Peyer's patch (tissue), 4 donors: ENCODE data around the gene LDLRAD3. TPM values are rescaled to one million over a fixed set of nuclear protein-coding genes. Genes with fewer than 3 reads are reported as not detected.

ENCODE experiments used
- DNase-seq, 3 donors: peaks; one replicate each; pipeline ENCODE4 v3.0.0-alpha.2; 2017 to 2019
- H3K27ac ChIP-seq, 4 donors: fragments of 200-600 bp; sonication (generic); one replicate each; pipeline ENCODE4 v1.5.1; 2016 to 2019
- H3K27me3 ChIP-seq, 2 donors: fragments of 200-600 bp; sonication (generic); one replicate each; pipeline ENCODE4 v1.5.1; 2019
- H3K36me3 ChIP-seq, 3 donors: fragments of 200-600 bp; sonication (generic); one replicate each; pipeline ENCODE4 v1.5.1; 2016 to 2019
- H3K4me1 ChIP-seq, 4 donors: fragments of 200-600 bp; sonication (generic); one replicate each; pipeline ENCODE4 v1.5.1; 2016 to 2019
- H3K4me3 ChIP-seq, 4 donors: fragments of 200-600 bp; sonication (generic); 1 replicate in 3 of 4; 2 replicates in 1 of 4; pipeline ENCODE4 v1.5.1; 2016 to 2019; ENCODE audit warnings: mild to moderate bottlenecking in 1 of 4
- H3K9me3 ChIP-seq, 4 donors: fragments of 200-600 bp; sonication (generic); one replicate each; pipeline ENCODE4 v1.5.1; 2016 to 2019; ENCODE audit warnings: mild to moderate bottlenecking in 1 of 4
- CTCF ChIP-seq, 6 experiments: fragments of 450-650 bp in 4 of 6; fragments of 200-600 bp in 2 of 6; sonication (generic) in 1 of 6; IDR thresholded peaks; one replicate each; pipeline ENCODE4 v1.5.1; 2017 to 2019; ENCODE audit warnings: antibody characterized with exemption in 6 of 6, mild to moderate bottlenecking in 3 of 6, moderate library complexity in 1 of 6
- POLR2A ChIP-seq, 2 donors: fragments of 450-650 bp; IDR thresholded peaks; one replicate each; pipeline ENCODE4 v1.5.1; 2017; ENCODE audit warnings: antibody characterized with exemption in 2 of 2, mild to moderate bottlenecking in 2 of 2, moderate library complexity in 2 of 2
- total RNA-seq, 4 donors: library from RNA; depleted of rRNA; stranded (reverse); fragments of >200 nt; gene quantifications; one replicate each; pipeline ENCODE4 v1.1.0, GENCODE V29; 2016

Gene LDLRAD3
- total RNA-seq, 4 donors from 2014 or later, result 1.2 to 14.0 (median 4.8) TPM

- no peak for DNase-seq
- Histone ChIP-seq H3K27me3 (no peaks in the 10 kb centered on the region), H3K27ac (no peak overlapping the region), H3K4me3 (no peak overlapping the region), H3K36me3 (no peaks in the 10 kb centered on the region), H3K9me3 (no peaks in the 10 kb centered on the region), H3K4me1 (no peaks in the 10 kb centered on the region)
- TF ChIP-seq POLR2A (IDR thresholded peaks at IDR 0.05), result no peak
- no peak for TF ChIP-seq CTCF (IDR thresholded peaks at IDR 0.05)
Measured at GRCh38 chr11:36048496-36049247, 104.8 kb downstream of the LDLRAD3 start.

- no peak for DNase-seq
- no peaks in the 10 kb centered on the region for H3K36me3 ChIP-seq
- no peak overlapping the region for H3K27ac ChIP-seq
- H3K4me3 ChIP-seq, result no peak overlapping the region
- H3K27me3 ChIP-seq, result no peaks in the 10 kb centered on the region
- no peak for TF ChIP-seq POLR2A (IDR thresholded peaks at IDR 0.05)
- no peak for TF ChIP-seq CTCF (IDR thresholded peaks at IDR 0.05)
- H3K9me3 ChIP-seq, result no peaks in the 10 kb centered on the region
- H3K4me1 ChIP-seq, result no peaks in the 10 kb centered on the region
Measured at GRCh38 chr11:36051235-36052144, 107.6 kb downstream of the LDLRAD3 start.

GRCh38 chr11:36053281-36053680 lies 109.4 kb downstream of the LDLRAD3 start:
- Histone ChIP-seq H3K9me3 (no peaks in the 10 kb centered on the region), H3K36me3 (no peaks in the 10 kb centered on the region), H3K4me3 (no peak overlapping the region), H3K27me3 (no peaks in the 10 kb centered on the region), H3K4me1 (no peaks in the 10 kb centered on the region), H3K27ac (no peak overlapping the region)
- no peak for DNase-seq
- TF ChIP-seq POLR2A (IDR thresholded peaks at IDR 0.05), result no peak
- no peak for TF ChIP-seq CTCF (IDR thresholded peaks at IDR 0.05)

GRCh38 chr11:36053862-36054261 lies 110.0 kb downstream of the LDLRAD3 start:
- Histone ChIP-seq H3K9me3 (no peaks in the 10 kb centered on the region), H3K4me3 (no peak overlapping the region), H3K27me3 (no peaks in the 10 kb centered on the region), H3K36me3 (no peaks in the 10 kb centered on the region), H3K27ac (no peak overlapping the region), H3K4me1 (no peaks in the 10 kb centered on the region)
- TF ChIP-seq CTCF (IDR thresholded peaks at IDR 0.05), result no peak
- TF ChIP-seq POLR2A (IDR thresholded peaks at IDR 0.05), result no peak
- no peak for DNase-seq

GRCh38 chr11:36054628-36055027 lies 110.8 kb downstream of the LDLRAD3 start:
- no peak for TF ChIP-seq CTCF (IDR thresholded peaks at IDR 0.05)
- no peak for TF ChIP-seq POLR2A (IDR thresholded peaks at IDR 0.05)
- Histone ChIP-seq H3K9me3 (peaks cover 0 to under 1% (median 0%) of the 10 kb centered on the region in 4 donors), H3K4me3 (no peak overlapping the region)

More at GRCh38 chr11:36054628-36055027, 110.8 kb downstream of the LDLRAD3 start:
- no peak overlapping the region for H3K27ac ChIP-seq
- DNase-seq, result no peak
- no peaks in the 10 kb centered on the region for H3K36me3 ChIP-seq
- no peaks in the 10 kb centered on the region for H3K27me3 ChIP-seq
- H3K4me1 ChIP-seq, result no peaks in the 10 kb centered on the region
